GM13977 (cell line): ENCODE data around the gene OR2AJ1.
"Not testable (repeated sequence)": the region's sequence is repeated elsewhere in the genome, so short reads cannot be mapped to it uniquely, and the experiment has no call there.

Experiments
- DNase-seq: peaks from one replicate; pipeline ENCODE4 v3.0.0; 2012; ENCODE audit warnings: low spot score
- CTCF ChIP-seq: IDR thresholded peaks from 2 replicates; pipeline ENCODE4 v1.5.1; 2012; ENCODE audit warnings: mild to moderate bottlenecking, control low read depth; ENCODE audit not compliant: insufficient read depth; ENCODE audit errors: extremely low read depth, missing control alignments
- in situ Hi-C: fragments of 300-500 bp; cut with MboI; formaldehyde crosslinking; loops from one replicate; pipeline ENCODE4 v1.12.0; 2022; ENCODE audit warnings: low sequenced_read_pairs, low pct_unique_long_range_greater_than_20kb, mixed read lengths, inconsistent platforms; ENCODE audit not compliant: unreplicated experiment

The OR2AJ1 gene

GRCh38 chr1:247919952-247920351 is 4.7 kb upstream of the OR2AJ1 start, which contains the start of gene OR2T8:
Gene OR2T8, plus strand, starts transcription at chr1:247920252. Its CDS starts 766 bp downstream, at chr1:247921018.
- in situ Hi-C loops = no loop called here
- no peak for DNase-seq
- no peak for TF ChIP-seq CTCF

- in situ Hi-C loops = no loop called here
- no peak for DNase-seq
- TF ChIP-seq CTCF = no peak
These were observed 748 bp upstream of the OR2AJ1 start for GRCh38 chr1:247923941-247924340.

GRCh38 chr1:247933989-247934388 is 9.3 kb downstream of the OR2AJ1 start:
- no peak for TF ChIP-seq CTCF
- DNase-seq = no peak
- in situ Hi-C loops = no loop called here

GRCh38 chr1:247935781-247936180 is 11.1 kb downstream of the OR2AJ1 start:
- TF ChIP-seq CTCF = no peak
- no peak for DNase-seq
- in situ Hi-C loops = no loop called here

GRCh38 chr1:247936415-247936814 is 11.7 kb downstream of the OR2AJ1 start:
- no peak for DNase-seq
- in situ Hi-C loops = no loop called here
- TF ChIP-seq CTCF = no peak

GRCh38 chr1:247936965-247937734 is 12.5 kb downstream of the OR2AJ1 start:
- peak; percentile 34 for DNase-seq
- in situ Hi-C loops = not testable (repeated sequence)
- peak; percentile 68 for TF ChIP-seq CTCF
